ENCODE data around the gene RAI2. TPM values are rescaled to one million over a fixed set of nuclear protein-coding genes. Genes with fewer than 3 reads are reported as not detected.

The RAI2 gene
- total RNA-seq, 2 donors from 2014 or later: 13.9 to 29.6 TPM

DNA sequence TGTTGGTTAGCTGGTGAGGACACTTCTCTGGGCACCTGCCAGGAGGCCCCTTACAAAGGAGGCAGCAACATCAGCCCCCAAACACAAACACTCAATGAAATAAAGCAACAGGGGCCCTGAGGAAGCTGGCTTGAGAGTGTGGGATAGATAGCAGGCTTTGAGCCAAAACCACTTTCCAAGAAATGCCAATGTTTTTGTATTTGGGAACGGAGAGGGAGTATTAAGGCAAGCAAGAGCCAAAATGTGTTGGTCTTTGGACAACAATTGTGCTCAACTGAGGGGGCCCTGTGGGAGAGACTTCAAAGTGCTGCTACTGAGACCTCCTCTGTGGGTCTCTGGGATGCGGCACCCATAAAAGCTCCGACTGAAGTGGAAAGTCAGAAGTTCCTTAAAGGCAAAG, 41.0 kb downstream of the RAI2 start:
- Histone ChIP-seq H3K27me3 (no peaks in the 10 kb centered on the region), H3K27ac (no peak overlapping the region), H3K36me3 (no peaks in the 10 kb centered on the region), H3K4me3 (no peak overlapping the region), H3K9me3 (no peaks in the 10 kb centered on the region), H3K4me1 (peaks cover 0 to 17% of the 10 kb centered on the region in 2 donors)
- TF ChIP-seq, protein P1, sequence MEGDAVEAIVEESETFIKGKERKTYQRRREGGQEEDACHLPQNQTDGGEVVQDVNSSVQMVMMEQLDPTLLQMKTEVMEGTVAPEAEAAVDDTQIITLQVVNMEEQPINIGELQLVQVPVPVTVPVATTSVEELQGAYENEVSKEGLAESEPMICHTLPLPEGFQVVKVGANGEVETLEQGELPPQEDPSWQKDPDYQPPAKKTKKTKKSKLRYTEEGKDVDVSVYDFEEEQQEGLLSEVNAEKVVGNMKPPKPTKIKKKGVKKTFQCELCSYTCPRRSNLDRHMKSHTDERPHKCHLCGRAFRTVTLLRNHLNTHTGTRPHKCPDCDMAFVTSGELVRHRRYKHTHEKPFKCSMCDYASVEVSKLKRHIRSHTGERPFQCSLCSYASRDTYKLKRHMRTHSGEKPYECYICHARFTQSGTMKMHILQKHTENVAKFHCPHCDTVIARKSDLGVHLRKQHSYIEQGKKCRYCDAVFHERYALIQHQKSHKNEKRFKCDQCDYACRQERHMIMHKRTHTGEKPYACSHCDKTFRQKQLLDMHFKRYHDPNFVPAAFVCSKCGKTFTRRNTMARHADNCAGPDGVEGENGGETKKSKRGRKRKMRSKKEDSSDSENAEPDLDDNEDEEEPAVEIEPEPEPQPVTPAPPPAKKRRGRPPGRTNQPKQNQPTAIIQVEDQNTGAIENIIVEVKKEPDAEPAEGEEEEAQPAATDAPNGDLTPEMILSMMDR (IDR thresholded peaks at IDR 0.05): no peak
- DNase-seq (ENCODE audit: low spot score): no peak

DNA sequence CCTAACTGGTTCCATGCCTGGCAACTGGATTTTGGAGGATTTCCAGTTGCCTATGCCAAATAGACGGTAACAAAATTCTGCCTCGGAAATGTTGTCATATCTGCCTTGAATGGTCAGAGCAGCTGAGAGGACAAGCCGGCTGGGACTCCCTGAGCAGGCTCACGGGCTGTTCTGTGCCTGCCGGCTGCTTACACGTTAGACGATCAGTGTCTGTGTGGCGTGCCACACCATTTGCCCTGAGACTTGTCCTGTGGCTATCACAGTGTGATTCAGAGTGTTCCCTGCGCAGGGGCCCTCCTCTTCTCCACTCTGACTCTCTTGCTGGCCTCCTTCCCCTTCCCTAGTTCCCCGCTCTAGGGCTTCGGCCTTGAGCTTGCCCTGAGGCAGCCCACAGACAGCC, 42.4 kb downstream of the RAI2 start:
- Histone ChIP-seq H3K27ac (no peak overlapping the region), H3K4me1 (peaks cover 0 to 17% of the 10 kb centered on the region in 2 donors), H3K4me3 (no peak overlapping the region), H3K27me3 (no peaks in the 10 kb centered on the region), H3K36me3 (no peaks in the 10 kb centered on the region), H3K9me3 (no peaks in the 10 kb centered on the region)
- no peak for DNase-seq (ENCODE audit: low spot score)
- TF ChIP-seq, protein P1 (IDR thresholded peaks at IDR 0.05): no peak

DNA sequence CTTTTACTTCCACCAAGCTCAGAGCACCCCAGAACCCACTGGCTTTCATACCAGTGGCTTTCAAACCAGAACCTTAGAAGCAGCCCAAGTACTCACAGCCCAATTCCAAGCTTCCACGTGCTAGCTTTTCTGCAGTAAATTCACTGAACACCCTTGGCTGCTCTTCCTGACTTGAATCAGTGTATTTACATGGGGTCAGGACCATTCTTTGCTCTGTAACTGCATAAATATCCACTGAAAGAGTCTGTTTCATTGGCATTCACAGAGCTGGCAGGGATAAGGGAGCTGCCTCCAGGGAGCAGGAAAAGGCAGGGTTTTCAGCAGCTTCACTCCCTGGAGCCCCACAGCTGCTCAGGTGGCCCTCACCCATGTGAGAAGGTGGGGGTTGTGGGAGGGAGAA, 43.8 kb downstream of the RAI2 start:
- no peaks in the 10 kb centered on the region for H3K9me3 ChIP-seq
- DNase-seq (ENCODE audit: low spot score): no peak
- no peak overlapping the region for H3K27ac ChIP-seq
- H3K36me3 ChIP-seq: no peaks in the 10 kb centered on the region
- H3K4me1 ChIP-seq: peaks cover 0 to 17% of the 10 kb centered on the region in 2 donors
- TF ChIP-seq, protein P1 (IDR thresholded peaks at IDR 0.05): no peak
- H3K27me3 ChIP-seq: no peaks in the 10 kb centered on the region
- no peak overlapping the region for H3K4me3 ChIP-seq

DNA sequence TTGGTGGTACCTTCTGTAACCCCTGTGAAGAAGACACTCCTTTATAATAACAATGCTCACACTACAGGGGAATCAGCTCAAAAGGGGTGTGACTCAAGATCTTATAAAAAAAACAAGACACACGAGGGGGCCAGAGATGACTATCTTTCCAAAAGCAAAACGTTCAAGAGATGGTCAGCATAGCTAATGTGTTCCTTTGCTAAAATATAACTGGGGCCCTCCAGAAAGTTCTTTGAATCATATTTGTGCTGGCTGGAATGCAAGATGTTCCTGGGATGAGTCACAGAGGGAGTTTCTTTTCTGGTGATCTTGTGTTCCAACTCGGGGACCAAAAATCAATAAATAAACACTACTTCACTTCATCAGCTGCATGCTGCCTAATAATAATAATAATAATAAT, 46.5 kb downstream of the RAI2 start:
- Histone ChIP-seq H3K36me3 (no peaks in the 10 kb centered on the region), H3K4me1 (peaks cover 0 to 10% of the 10 kb centered on the region in 2 donors), H3K27me3 (no peaks in the 10 kb centered on the region), H3K27ac (no peak overlapping the region), H3K9me3 (no peaks in the 10 kb centered on the region), H3K4me3 (no peak overlapping the region)
- no peak for DNase-seq (ENCODE audit: low spot score)
- TF ChIP-seq, protein P1 (IDR thresholded peaks at IDR 0.05): no peak

DNA sequence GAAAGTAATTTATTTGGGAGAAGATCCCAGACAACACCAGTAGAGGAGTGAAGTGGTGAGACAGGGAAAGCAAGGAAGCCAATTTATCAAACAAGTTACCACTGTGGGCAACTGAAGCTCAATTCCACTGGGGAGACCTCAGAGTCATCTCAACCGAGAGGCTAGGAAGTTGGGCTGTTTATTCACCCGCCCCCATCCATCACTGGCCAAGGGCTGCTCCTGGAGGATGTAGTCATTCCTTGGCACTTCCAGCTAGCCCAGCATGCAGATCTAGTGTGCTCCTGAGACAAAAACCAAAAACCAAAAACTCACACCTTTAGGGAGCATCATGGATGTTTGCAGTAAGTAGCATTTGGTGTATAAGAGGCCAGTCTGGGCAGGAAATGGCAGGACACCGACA, 47.0 kb downstream of the RAI2 start:
- Histone ChIP-seq H3K27me3 (no peaks in the 10 kb centered on the region), H3K4me3 (no peak overlapping the region), H3K27ac (no peak overlapping the region), H3K36me3 (no peaks in the 10 kb centered on the region), H3K4me1 (peaks cover 0 to 10% of the 10 kb centered on the region in 2 donors), H3K9me3 (no peaks in the 10 kb centered on the region)
- TF ChIP-seq, protein P1 (IDR thresholded peaks at IDR 0.05): no peak
- DNase-seq (ENCODE audit: low spot score): no peak

DNA sequence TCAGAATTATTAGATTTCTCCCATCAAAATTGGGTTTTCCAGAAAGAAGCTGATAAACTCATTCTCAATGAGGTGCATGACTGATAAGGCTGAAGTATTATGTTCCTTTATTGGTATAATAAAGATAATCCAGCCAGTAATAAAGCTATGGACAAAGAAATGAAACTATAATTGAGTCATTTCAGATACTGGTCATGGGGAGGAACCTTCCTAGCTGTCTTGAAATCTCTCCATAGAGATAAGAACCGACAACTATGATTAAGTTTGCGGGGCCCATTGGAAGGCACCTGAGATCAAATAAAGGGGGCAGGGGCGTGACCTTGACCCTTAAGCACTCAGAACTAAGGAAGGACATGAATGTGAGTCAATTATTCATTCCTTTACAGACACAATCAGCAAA, 47.8 kb downstream of the RAI2 start:
- H3K4me1 ChIP-seq: peaks cover 0 to 10% of the 10 kb centered on the region in 2 donors
- TF ChIP-seq, protein P1 (IDR thresholded peaks at IDR 0.05): no peak

More for the DNA sequence above, 47.8 kb downstream of the RAI2 start:
- Histone ChIP-seq H3K9me3 (no peaks in the 10 kb centered on the region), H3K36me3 (no peaks in the 10 kb centered on the region), H3K4me3 (no peak overlapping the region), H3K27ac (no peak overlapping the region), H3K27me3 (no peaks in the 10 kb centered on the region)
- no peak for DNase-seq (ENCODE audit: low spot score)

All from right atrium auricular region (tissue), 2 donors.